Uterus (tissue), 2 donors: ENCODE data around the gene CACNA2D4.

Experiments
- POLR2A ChIP-seq, 2 donors: fragments of 450-650 bp; IDR thresholded peaks; one replicate each; pipeline ENCODE4 v1.6.1; 2016; ENCODE audit warnings: antibody characterized with exemption in 2 of 2, mild to moderate bottlenecking in 1 of 2, moderate library complexity in 1 of 2
- TF ChIP-seq, protein P1 (sequence below), 4 experiments: fragments of 200-600 bp in 2 of 4; fragments of 450-650 bp in 2 of 4; sonication (generic) in 2 of 4; IDR thresholded peaks; one replicate each; pipeline ENCODE4 v1.5.1; 2016 to 2019; ENCODE audit warnings: antibody characterized with exemption in 4 of 4, mild to moderate bottlenecking in 2 of 4, moderate library complexity in 1 of 4

GRCh38 chr12:1851151-1851701 is 67.2 kb downstream of the CACNA2D4 start:
- TF ChIP-seq, protein P1, sequence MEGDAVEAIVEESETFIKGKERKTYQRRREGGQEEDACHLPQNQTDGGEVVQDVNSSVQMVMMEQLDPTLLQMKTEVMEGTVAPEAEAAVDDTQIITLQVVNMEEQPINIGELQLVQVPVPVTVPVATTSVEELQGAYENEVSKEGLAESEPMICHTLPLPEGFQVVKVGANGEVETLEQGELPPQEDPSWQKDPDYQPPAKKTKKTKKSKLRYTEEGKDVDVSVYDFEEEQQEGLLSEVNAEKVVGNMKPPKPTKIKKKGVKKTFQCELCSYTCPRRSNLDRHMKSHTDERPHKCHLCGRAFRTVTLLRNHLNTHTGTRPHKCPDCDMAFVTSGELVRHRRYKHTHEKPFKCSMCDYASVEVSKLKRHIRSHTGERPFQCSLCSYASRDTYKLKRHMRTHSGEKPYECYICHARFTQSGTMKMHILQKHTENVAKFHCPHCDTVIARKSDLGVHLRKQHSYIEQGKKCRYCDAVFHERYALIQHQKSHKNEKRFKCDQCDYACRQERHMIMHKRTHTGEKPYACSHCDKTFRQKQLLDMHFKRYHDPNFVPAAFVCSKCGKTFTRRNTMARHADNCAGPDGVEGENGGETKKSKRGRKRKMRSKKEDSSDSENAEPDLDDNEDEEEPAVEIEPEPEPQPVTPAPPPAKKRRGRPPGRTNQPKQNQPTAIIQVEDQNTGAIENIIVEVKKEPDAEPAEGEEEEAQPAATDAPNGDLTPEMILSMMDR (IDR thresholded peaks at IDR 0.05) = no peak
- no peak for TF ChIP-seq POLR2A (IDR thresholded peaks at IDR 0.05)
